Vagina (tissue), 2 donors: ENCODE measurements around the gene FLVCR1. TPM values are rescaled to one million over a fixed set of nuclear protein-coding genes. Genes with fewer than 3 reads are reported as not detected.

Source experiments
- DNase-seq, 2 donors: peaks; one replicate each; pipeline ENCODE4 v3.0.0-alpha.2; 2017; ENCODE audit errors: extremely low spot score in 2 of 2
- H3K27ac ChIP-seq: fragments of 200-600 bp; sonication (generic); one replicate; pipeline ENCODE4 v1.5.1; 2019
- H3K27me3 ChIP-seq: fragments of 200-600 bp; sonication (generic); one replicate; pipeline ENCODE4 v1.5.1; 2019
- H3K36me3 ChIP-seq, 2 donors: fragments of 200-600 bp; sonication (generic); one replicate each; pipeline ENCODE4 v1.5.1; 2017 to 2019
- H3K4me1 ChIP-seq: fragments of 200-600 bp; sonication (generic); one replicate; pipeline ENCODE4 v1.5.1; 2019
- H3K4me3 ChIP-seq, 2 donors: fragments of 200-600 bp; sonication (generic); 1 replicate in 1 of 2; 2 replicates in 1 of 2; pipeline ENCODE4 v1.5.1; 2016 to 2019
- H3K9me3 ChIP-seq: fragments of 200-600 bp; sonication (generic); one replicate; pipeline ENCODE4 v1.5.1; 2019
- CTCF ChIP-seq, 3 experiments: fragments of 450-650 bp in 2 of 3; fragments of 200-600 bp in 1 of 3; sonication (generic) in 1 of 3; IDR thresholded peaks; one replicate each; pipeline ENCODE4 v1.5.1; 2017 to 2019; ENCODE audit warnings: antibody characterized with exemption in 3 of 3, mild to moderate bottlenecking in 2 of 3, moderate library complexity in 2 of 3
- POLR2A ChIP-seq, 2 donors: fragments of 450-650 bp; IDR thresholded peaks; one replicate each; pipeline ENCODE4 v1.6.1; 2017; ENCODE audit warnings: antibody characterized with exemption in 2 of 2, mild to moderate bottlenecking in 2 of 2, moderate library complexity in 2 of 2
- POLR2AphosphoS5 ChIP-seq, 2 donors: sonication (generic); formaldehyde crosslinking; IDR thresholded peaks; one replicate each; pipeline ENCODE4 v1.9.0; 2017; ENCODE audit warnings: antibody characterized with exemption in 2 of 2, mild to moderate bottlenecking in 2 of 2, low read depth in 1 of 2; ENCODE audit not compliant: insufficient read depth in 1 of 2
- intact Hi-C: fragments of 100-400 bp; cut with DNase I; formaldehyde crosslinking; loops from one replicate; pipeline ENCODE4 v1.15.1; 2023
- total RNA-seq: library from RNA; depleted of rRNA; stranded (reverse); fragments of >200 nt; gene quantifications from one replicate; pipeline ENCODE4 v1.2.3, GENCODE V29; 2016

FLVCR1 gene
- total RNA-seq, 1 donor from 2014 or later, result 5.6 TPM

- no peak overlapping the region for H3K4me3 ChIP-seq
- H3K4me1 ChIP-seq, result no peaks in the 10 kb centered on the region
- H3K27me3 ChIP-seq, result no peaks in the 10 kb centered on the region
- intact Hi-C loops, result no loop called here
- TF ChIP-seq POLR2AphosphoS5 (IDR thresholded peaks at IDR 0.05; ENCODE audit: insufficient read depth in 1 of 2, low read depth in 1 of 2) (no peak), CTCF (IDR thresholded peaks at IDR 0.05) (no peak), POLR2A (IDR thresholded peaks at IDR 0.05) (no peak)
- DNase-seq, result no peak
- H3K9me3 ChIP-seq, result no peaks in the 10 kb centered on the region
- no peak overlapping the region for H3K27ac ChIP-seq
- H3K36me3 ChIP-seq, result no peaks in the 10 kb centered on the region
These were observed 83.4 kb downstream of the FLVCR1 start for GRCh38 chr1:212941452-212941851.

GRCh38 chr1:212942679-212943392, 84.8 kb downstream of the FLVCR1 start:
- Histone ChIP-seq H3K9me3 (no peaks in the 10 kb centered on the region), H3K36me3 (no peaks in the 10 kb centered on the region), H3K4me3 (no peak overlapping the region), H3K27me3 (no peaks in the 10 kb centered on the region), H3K27ac (no peak overlapping the region), H3K4me1 (no peaks in the 10 kb centered on the region)
- DNase-seq, result no peak
- TF ChIP-seq POLR2AphosphoS5 (IDR thresholded peaks at IDR 0.05; ENCODE audit: insufficient read depth in 1 of 2, low read depth in 1 of 2), result no peak
- TF ChIP-seq CTCF (IDR thresholded peaks at IDR 0.05), result no peak
- TF ChIP-seq POLR2A (IDR thresholded peaks at IDR 0.05), result no peak
- intact Hi-C loops, result no loop called here

GRCh38 chr1:212943393-212943710, 85.3 kb downstream of the FLVCR1 start:
- no peak for TF ChIP-seq POLR2AphosphoS5 (IDR thresholded peaks at IDR 0.05; ENCODE audit: insufficient read depth in 1 of 2, low read depth in 1 of 2)
- TF ChIP-seq POLR2A (IDR thresholded peaks at IDR 0.05), result no peak
- no peak for TF ChIP-seq CTCF (IDR thresholded peaks at IDR 0.05)

GRCh38 chr1:212944229-212944901, 86.3 kb downstream of the FLVCR1 start:
- no peak for DNase-seq
- intact Hi-C loops, result no loop called here

More at GRCh38 chr1:212943393-212943710, 85.3 kb downstream of the FLVCR1 start:
- H3K27me3 ChIP-seq, result no peaks in the 10 kb centered on the region
- no peaks in the 10 kb centered on the region for H3K36me3 ChIP-seq
- no peaks in the 10 kb centered on the region for H3K4me1 ChIP-seq
- no peaks in the 10 kb centered on the region for H3K9me3 ChIP-seq
- intact Hi-C loops, result no loop called here
- H3K27ac ChIP-seq, result no peak overlapping the region
- no peak for DNase-seq
- no peak overlapping the region for H3K4me3 ChIP-seq

More at GRCh38 chr1:212944229-212944901, 86.3 kb downstream of the FLVCR1 start:
- Histone ChIP-seq H3K27me3 (no peaks in the 10 kb centered on the region), H3K4me1 (no peaks in the 10 kb centered on the region), H3K36me3 (no peaks in the 10 kb centered on the region), H3K27ac (no peak overlapping the region), H3K4me3 (no peak overlapping the region), H3K9me3 (no peaks in the 10 kb centered on the region)
- TF ChIP-seq POLR2A (IDR thresholded peaks at IDR 0.05), result no peak
- no peak for TF ChIP-seq POLR2AphosphoS5 (IDR thresholded peaks at IDR 0.05; ENCODE audit: insufficient read depth in 1 of 2, low read depth in 1 of 2)
- no peak for TF ChIP-seq CTCF (IDR thresholded peaks at IDR 0.05)
